ENCODE measurements around the gene GOLGA3.
A peak's percentile ranks its signal among the peaks of the same experiment; 100 is the strongest.

GOLGA3 gene

GRCh38 chr12:132720606-132721345 lies 107.9 kb downstream of the GOLGA3 start:
- Mint-ChIP-seq H3K9me3 (no peaks in the 10 kb centered on the region), H3K4me3 (no peak overlapping the region), H3K27me3 (ENCODE audit: low read depth, poor library complexity) (no peaks in the 10 kb centered on the region), H3K36me3 (ENCODE audit: low read depth) (peaks cover 51% of the 10 kb centered on the region), H3K4me1 (no peaks in the 10 kb centered on the region), H3K27ac (peak overlapping the region; percentile 83)
- no peak for TF ChIP-seq CTCF (IDR thresholded peaks at IDR 0.05)
- no peak for DNase-seq

- H3K27me3 Mint-ChIP-seq (ENCODE audit: low read depth, poor library complexity) = no peaks in the 10 kb centered on the region
- no peak overlapping the region for H3K4me3 Mint-ChIP-seq
- peaks cover 46% of the 10 kb centered on the region for H3K36me3 Mint-ChIP-seq (ENCODE audit: low read depth)
- peak overlapping the region; percentile 85 for H3K27ac Mint-ChIP-seq
- no peak for DNase-seq
- TF ChIP-seq CTCF (IDR thresholded peaks at IDR 0.05) = no peak
- no peaks in the 10 kb centered on the region for H3K9me3 Mint-ChIP-seq
- H3K4me1 Mint-ChIP-seq = no peaks in the 10 kb centered on the region
Measured at GRCh38 chr12:132719954-132720324, 108.7 kb downstream of the GOLGA3 start.

GRCh38 chr12:132719141-132719953 lies 109.3 kb downstream of the GOLGA3 start:
- DNase-seq = no peak
- Mint-ChIP-seq H3K27me3 (ENCODE audit: low read depth, poor library complexity) (no peaks in the 10 kb centered on the region), H3K27ac (peak overlapping the region; percentile 94), H3K36me3 (ENCODE audit: low read depth) (peaks cover 50% of the 10 kb centered on the region), H3K4me1 (no peaks in the 10 kb centered on the region), H3K4me3 (no peak overlapping the region), H3K9me3 (no peaks in the 10 kb centered on the region)
- TF ChIP-seq CTCF (IDR thresholded peaks at IDR 0.05) = no peak
